Spinal cord (tissue), 10 donors: ENCODE measurements around the gene TRIM27. TPM values are rescaled to one million over a fixed set of nuclear protein-coding genes. Genes with fewer than 3 reads are reported as not detected.
A peak's percentile ranks its signal among the peaks of the same experiment; 100 is the strongest.
"Not testable (repeated sequence)": the region's sequence is repeated elsewhere in the genome, so short reads cannot be mapped to it uniquely, and the experiment has no call there.

Source experiments
- DNase-seq, 6 donors: peaks; one replicate each; pipeline versions ENCODE4 v3.0.0 to v3.0.0-alpha.2; 2013 to 2015; ENCODE audit warnings: low spot score in 6 of 6, low read depth in 4 of 6
- H3K27ac ChIP-seq: one replicate; pipeline ENCODE4 v1.5.1; 2013; ENCODE audit warnings: low read depth, low read length, control low read depth
- H3K27me3 ChIP-seq: one replicate; pipeline ENCODE4 v1.6.1; 2013; ENCODE audit warnings: low read length; ENCODE audit not compliant: control insufficient read depth, insufficient read depth
- H3K36me3 ChIP-seq: one replicate; pipeline ENCODE4 v1.6.1; 2013; ENCODE audit warnings: low read length; ENCODE audit not compliant: control insufficient read depth, insufficient read depth
- H3K4me1 ChIP-seq: one replicate; pipeline ENCODE4 v1.6.1; 2013; ENCODE audit warnings: low read length; ENCODE audit not compliant: control insufficient read depth, insufficient read depth
- H3K4me3 ChIP-seq: one replicate; pipeline ENCODE4 v1.5.1; 2013; ENCODE audit warnings: low read depth, low read length, control low read depth
- H3K9me3 ChIP-seq: one replicate; pipeline ENCODE4 v1.6.1; 2013; ENCODE audit warnings: low read length; ENCODE audit not compliant: control insufficient read depth, insufficient read depth
- WGBS: methylation state at CpG from one replicate; pipeline ENCODE4 v1.1.5; 2013; ENCODE audit warnings: missing lambda C conversion rate; ENCODE audit not compliant: insufficient coverage; 5-methylcytosine and 5-hydroxymethylcytosine counted together
- polyA plus RNA-seq, 2 donors: library from polyadenylated mRNA; unstranded; fragments of 120-200 nt; gene quantifications; one replicate each; pipeline ENCODE4 v1.2.1, GENCODE V29; 2013; ENCODE audit not compliant: insufficient read length in 2 of 2
- total RNA-seq, 2 donors: library from RNA; depleted of rRNA in 1 of 2; stranded (reverse); fragments of 120-200 nt in 1 of 2; fragments of >200 nt in 1 of 2; gene quantifications; one replicate each; pipeline versions ENCODE4 v1.2.3 to v1.2.4, GENCODE V29; 2013 to 2014
- donor health status: healthy.

Gene TRIM27
- total and polyA plus RNA-seq, 4 donors: 56.5 to 72.2 (median 66.0) TPM

DNA sequence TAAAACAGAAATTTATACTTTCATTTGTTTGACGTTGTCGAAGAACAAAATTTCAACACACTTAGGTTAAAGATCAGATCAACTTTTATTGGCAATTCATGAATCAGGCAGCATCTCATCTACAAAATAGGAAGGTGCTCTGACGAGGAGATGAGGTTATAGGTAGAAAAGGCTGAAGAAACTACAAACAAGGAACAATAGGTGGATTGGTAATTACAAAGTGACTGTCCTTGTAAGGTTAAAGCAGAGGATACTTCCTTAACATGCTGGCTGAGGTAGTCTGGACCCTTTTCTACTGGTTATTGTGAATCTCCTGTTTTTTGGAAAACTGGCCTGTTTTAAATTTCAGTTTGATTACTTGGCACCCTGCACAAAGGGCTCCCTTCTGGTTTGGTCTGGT lies 32.5 kb upstream of the TRIM27 start:
- Histone ChIP-seq H3K4me1 (no peaks in the 10 kb centered on the region), H3K36me3 (no peaks in the 10 kb centered on the region), H3K27me3 (peaks cover 15% of the 10 kb centered on the region), H3K4me3 (no peak overlapping the region), H3K27ac (no peak overlapping the region), H3K9me3 (no peaks in the 10 kb centered on the region)
- no peak for DNase-seq
- WGBS: no CpG with 5 or more reads among the region's 3 CpGs

DNA sequence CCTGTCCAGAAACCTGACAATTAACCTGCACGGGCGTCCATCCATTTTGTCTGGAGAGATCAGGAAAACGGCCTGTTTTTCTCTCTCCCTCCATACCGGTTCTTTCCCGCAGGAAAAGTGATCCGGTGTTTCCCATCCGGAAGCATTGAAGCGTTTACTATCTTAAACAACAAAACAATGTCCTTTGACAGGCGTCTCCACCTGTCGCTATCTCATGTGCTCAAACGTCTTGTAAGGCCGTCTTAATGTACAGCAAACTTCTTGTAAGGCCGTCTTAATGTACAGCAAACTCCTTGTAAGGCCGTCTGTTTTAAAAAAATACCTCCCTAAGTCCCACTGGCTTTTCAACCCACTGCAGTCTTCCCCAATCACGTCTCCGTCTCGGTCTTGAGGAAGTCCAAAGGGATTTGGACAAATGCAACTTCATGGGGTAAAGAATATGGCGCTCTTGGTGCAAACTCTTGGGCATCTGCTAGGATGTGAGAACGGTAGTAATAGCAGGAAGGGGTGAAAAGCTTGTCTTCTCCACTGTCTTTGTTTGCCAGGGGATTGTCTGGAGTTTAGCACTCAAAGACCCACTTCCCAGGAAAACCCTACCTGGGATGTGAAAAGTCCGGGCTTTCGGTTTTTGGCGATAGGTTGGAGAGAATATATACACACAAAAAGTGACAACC lies 29.9 kb upstream of the TRIM27 start:
- Histone ChIP-seq H3K4me3 (peak overlapping the region; percentile 34), H3K27ac (no peak overlapping the region), H3K4me1 (no peaks in the 10 kb centered on the region), H3K9me3 (no peaks in the 10 kb centered on the region), H3K36me3 (no peaks in the 10 kb centered on the region), H3K27me3 (peaks cover 15% of the 10 kb centered on the region)
- peak in 2 of 6 donors; percentile 16 to 46 for DNase-seq
- under 1% methylated on average over 14 of the region's 22 CpGs for WGBS

DNA sequence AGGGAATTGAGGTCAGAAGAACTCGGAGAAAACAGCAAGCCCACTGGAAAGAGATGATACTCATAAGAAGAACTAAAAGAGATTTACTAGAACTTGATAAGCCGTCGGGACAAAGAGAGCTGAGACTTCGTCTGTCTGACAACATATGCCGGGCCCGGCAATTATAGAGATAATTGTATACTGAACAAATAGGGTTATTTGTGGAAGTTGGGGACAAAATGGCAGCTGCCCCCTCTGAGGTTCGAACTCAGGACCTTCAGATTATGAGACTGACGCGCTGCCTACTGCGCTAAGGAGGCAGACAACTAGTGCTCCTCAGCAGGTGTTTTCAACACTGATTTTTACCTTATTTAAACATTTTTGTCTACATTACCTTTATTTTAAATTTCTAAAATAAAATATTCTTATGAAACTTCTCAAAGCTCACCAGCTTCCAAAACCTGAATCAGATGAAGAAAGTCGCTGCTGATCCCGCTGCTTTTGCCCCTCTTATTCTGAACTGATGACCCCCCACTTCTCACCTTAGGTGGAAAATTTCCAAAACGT lies 29.3 kb upstream of the TRIM27 start:
- Histone ChIP-seq H3K27me3 (peaks cover 15% of the 10 kb centered on the region), H3K9me3 (no peaks in the 10 kb centered on the region), H3K4me3 (peak overlapping the region; percentile 34), H3K36me3 (no peaks in the 10 kb centered on the region), H3K27ac (no peak overlapping the region), H3K4me1 (no peaks in the 10 kb centered on the region)
- WGBS: 27% methylated on average over 9 of the region's 13 CpGs
- peak in 2 of 6 donors; percentile 50 to 84 for DNase-seq

DNA sequence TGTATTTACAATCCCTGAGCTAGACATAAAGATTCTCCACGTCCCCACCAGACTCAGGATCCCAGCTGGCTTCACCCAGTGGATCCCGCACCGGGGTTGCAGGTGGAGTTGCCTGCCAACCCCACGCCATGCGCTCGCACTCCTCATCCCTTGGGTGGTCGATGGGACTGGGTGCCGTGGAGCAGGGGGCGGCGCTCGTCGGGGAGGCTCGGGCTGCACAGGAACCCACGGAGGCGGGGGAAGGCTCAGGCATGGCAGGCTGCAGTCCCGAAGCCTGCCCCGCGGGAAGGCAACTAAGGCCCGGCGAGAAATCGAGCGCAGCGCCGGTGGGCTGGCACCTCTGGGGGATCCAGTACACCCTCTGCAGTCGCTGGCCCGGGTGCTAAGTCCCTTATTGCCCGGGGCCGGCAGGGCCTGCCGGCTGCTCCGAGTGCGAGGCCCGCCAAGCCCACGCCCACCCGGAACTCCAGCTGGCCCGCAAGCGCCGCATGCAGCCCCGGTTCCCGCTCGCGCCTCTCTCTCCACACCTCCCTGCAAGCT lies 25.9 kb upstream of the TRIM27 start:
- H3K27ac ChIP-seq, DNase-seq, H3K4me1 ChIP-seq, H3K4me3 ChIP-seq, H3K36me3 ChIP-seq, H3K27me3 ChIP-seq, H3K9me3 ChIP-seq: not testable (repeated sequence)
- 94% methylated on average over 23 of the region's 41 CpGs for WGBS

DNA sequence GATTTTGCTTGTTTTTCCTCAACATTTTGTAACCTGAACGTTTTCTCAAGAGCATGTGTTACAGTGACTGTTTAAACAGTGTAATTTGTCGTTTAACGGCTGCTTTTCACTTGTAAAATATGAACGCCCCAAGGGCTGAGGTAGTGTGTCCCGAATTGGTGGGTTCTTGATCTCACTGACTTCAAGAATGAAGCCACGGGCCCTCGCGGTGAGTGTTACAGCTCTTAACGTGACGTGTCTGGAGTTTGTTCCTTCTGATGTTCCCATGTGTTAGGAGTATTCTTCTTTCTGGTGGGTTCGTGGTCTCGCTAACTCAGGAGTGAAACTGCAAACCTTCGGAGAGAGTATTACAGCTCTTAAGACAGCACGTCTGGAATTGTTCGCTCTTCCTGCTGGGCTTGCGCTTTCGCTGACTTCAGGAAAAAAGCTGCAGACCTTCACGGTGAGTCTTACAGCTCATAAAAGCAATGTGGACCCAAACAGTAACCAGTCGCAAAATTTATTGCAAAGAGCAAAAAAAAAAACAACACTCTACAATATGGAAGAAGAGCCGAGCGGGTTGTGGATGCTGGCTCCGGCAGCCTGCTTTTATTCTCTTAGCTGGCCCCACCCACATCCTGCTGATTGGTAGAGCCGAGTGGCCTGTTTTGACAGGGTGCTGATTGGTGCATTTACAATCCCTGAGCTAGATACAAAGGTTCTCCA lies 25.1 kb upstream of the TRIM27 start:
- no peak overlapping the region for H3K27ac ChIP-seq
- no peak overlapping the region for H3K4me3 ChIP-seq
- WGBS: 89% methylated on average over 18 of the region's 23 CpGs
- H3K4me1 ChIP-seq: peaks cover 2% of the 10 kb centered on the region
- no peak for DNase-seq
- no peaks in the 10 kb centered on the region for H3K27me3 ChIP-seq
- H3K9me3 ChIP-seq: no peaks in the 10 kb centered on the region
- H3K36me3 ChIP-seq: no peaks in the 10 kb centered on the region

DNA sequence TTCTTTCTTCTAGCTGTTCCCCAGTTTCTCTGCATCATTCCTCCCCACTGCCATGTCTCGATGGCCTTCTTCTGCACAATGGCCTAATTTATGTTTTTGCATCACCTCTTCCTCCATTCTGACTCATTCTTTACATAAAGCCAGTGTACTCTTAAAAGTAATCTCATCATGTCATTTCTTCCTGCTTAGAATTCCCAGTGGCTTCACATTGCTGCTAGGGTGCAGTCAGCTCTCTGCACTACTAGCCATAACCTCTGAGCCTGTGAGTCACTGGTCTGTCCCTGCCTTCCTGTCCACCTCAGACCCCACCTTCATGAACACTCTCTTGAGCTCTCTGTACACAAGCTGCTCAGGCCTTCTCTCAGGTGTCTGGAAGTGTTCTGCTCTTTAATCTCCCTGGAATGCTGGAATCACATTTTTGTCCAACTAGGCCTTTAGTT lies 24.1 kb upstream of the TRIM27 start:
- no peaks in the 10 kb centered on the region for H3K36me3 ChIP-seq
- H3K9me3 ChIP-seq: no peaks in the 10 kb centered on the region
- WGBS: 86% methylated on average over 1 of the region's 1 CpG
- H3K27me3 ChIP-seq: no peaks in the 10 kb centered on the region
- H3K27ac ChIP-seq: no peak overlapping the region
- DNase-seq: no peak
- H3K4me3 ChIP-seq: no peak overlapping the region
- peaks cover 7% of the 10 kb centered on the region for H3K4me1 ChIP-seq

DNA sequence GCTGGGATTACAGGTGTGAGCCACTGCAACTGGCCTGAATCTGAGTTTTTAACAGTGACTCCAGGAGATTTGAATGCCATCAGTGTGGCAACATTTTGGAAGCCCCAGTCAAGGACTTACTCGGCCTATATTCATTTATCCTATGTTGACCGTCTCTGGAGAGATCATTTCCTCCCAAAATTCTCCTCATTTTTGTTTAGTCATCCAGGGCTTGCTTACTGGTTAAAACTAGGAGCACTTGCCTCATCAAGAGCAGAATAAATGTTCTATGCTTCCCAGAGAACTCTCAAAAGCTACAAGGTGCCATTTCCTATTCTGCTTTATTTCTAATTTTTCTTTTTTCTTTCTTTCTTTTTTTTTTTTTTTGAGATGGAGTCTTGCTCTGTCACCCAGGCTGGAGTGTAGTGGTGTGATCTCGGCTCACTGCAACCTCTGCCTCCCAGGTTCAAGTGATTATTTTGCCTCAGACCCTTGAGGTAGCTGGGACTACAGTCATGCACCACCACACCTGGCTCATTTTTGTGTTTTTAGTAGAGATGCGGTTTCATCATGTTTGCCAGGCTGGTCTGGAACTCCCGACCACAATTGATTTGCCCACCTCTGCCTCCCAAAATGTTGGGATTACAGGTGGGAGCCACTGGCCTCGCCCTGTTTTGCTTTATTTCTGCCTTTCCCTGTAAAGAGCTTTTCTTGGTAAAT lies 23.4 kb upstream of the TRIM27 start:
- whole genome bisulfite sequencing: 91% methylated on average over 4 of the region's 6 CpGs
- H3K4me1 ChIP-seq: peaks cover 7% of the 10 kb centered on the region
- H3K27me3 ChIP-seq: no peaks in the 10 kb centered on the region
- no peak overlapping the region for H3K27ac ChIP-seq
- H3K4me3 ChIP-seq: no peak overlapping the region
- DNase-seq: no peak
- H3K36me3 ChIP-seq: no peaks in the 10 kb centered on the region
- no peaks in the 10 kb centered on the region for H3K9me3 ChIP-seq

DNA sequence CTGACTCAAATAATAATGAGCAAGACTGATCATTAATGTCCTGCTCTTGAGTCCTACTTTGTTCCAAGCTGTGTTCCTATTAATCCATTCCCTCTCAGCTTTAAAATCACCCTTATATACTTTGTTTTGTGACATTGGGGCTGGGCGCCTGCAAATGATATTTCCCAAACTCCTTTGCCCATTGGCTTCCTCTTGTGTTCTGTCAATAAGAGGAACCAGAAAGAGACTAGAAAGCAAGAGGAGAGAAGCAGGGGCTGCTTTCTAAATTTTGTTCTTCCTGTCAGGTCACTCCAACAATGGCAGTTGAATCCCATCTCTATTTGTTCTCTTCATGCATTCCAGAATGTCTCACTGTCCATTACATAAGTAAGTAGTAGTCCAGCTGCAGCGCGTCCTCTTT lies 21.6 kb upstream of the TRIM27 start:
- Histone ChIP-seq H3K27me3 (peaks cover 2% of the 10 kb centered on the region), H3K36me3 (no peaks in the 10 kb centered on the region), H3K4me1 (peaks cover 10% of the 10 kb centered on the region), H3K4me3 (no peak overlapping the region), H3K27ac (no peak overlapping the region), H3K9me3 (no peaks in the 10 kb centered on the region)
- no peak for DNase-seq
- WGBS: 88% methylated on average over 2 of the region's 3 CpGs

DNA sequence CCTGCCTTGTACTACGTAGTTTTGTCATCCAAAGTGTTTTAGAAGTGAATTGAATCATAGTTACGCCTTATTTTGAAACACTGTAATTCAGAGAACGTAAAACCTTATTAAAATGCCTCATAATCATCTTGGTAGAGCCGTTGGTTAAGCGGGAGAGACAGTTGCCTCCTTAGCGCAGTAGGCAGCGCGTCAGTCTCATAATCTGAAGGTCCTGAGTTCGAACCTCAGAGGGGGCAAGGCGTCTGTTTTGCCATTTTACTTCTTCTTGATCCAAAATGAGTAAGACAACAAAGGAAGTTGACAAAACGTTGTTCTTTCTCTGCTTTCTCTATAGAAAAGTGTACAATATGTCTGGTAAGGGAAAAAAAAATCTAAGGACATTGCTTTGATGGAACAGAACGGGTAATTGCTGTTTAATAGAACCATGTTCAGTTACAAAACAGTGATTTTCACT lies 20.7 kb upstream of the TRIM27 start:
- Histone ChIP-seq H3K9me3 (no peaks in the 10 kb centered on the region), H3K27ac (peak overlapping the region; percentile 77), H3K4me1 (peaks cover 14% of the 10 kb centered on the region), H3K4me3 (peak overlapping the region; percentile 58), H3K36me3 (no peaks in the 10 kb centered on the region), H3K27me3 (peaks cover 2% of the 10 kb centered on the region)
- peak in 2 of 6 donors; percentile 89 to 93 for DNase-seq
- WGBS: no CpG with 5 or more reads among the region's 12 CpGs
